MG63 (cell line): ENCODE data around the gene TOM1. TPM values are rescaled to one million over a fixed set of nuclear protein-coding genes. Genes with fewer than 3 reads are reported as not detected.

Source experiments
- DNase-seq: peaks from one replicate; pipeline ENCODE4 v3.0.0-alpha.2; 2020
- H3K27me3 ChIP-seq: fragments of 250-450 bp; sonication (Bioruptor Pico); 2 replicates; pipeline ENCODE4 v1.5.1; 2020; ENCODE audit warnings: mild to moderate bottlenecking, moderate library complexity
- H3K36me3 ChIP-seq: fragments of 250-450 bp; sonication (Bioruptor Pico); 2 replicates; pipeline ENCODE4 v1.5.1; 2020; ENCODE audit warnings: mild to moderate bottlenecking, moderate library complexity
- H3K4me3 ChIP-seq: fragments of 250-450 bp; sonication (Bioruptor Pico); 2 replicates; pipeline ENCODE4 v1.5.1; 2020; ENCODE audit warnings: mild to moderate bottlenecking, moderate library complexity
- H3K9me3 ChIP-seq: fragments of 250-450 bp; sonication (Bioruptor Pico); 2 replicates; pipeline ENCODE4 v1.5.1; 2020; ENCODE audit warnings: mild to moderate bottlenecking, moderate library complexity
- total RNA-seq: library from RNA; depleted of rRNA; stranded (reverse); fragments of >200 nt; shearing (Covaris generic); gene quantifications from 2 replicates; pipeline ENCODE4 v1.2.3, GENCODE V29; 2014; ENCODE audit warnings: low replicate concordance

Gene TOM1
- total RNA-seq, 1 experiment from 2014 or later = 18.1 TPM

DNA sequence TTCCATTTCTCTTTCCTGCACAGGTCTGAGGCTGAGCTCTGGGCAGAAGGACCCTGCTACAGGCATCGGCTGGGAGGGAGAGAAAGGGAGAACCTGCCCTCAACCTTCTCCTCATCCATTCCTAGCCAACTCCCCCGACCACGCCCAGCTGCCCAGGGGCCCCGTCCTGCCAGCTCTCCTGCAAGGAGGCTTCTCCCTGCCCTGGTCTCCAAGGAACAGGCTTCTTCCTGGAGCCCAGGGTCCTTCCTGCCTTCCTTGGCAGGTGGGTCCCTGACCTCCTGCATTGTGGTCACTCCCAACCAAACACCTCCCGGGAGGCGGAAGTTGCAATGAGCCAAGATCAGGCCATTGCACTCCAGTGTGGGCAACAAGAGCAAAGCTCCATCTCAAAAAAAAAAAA, 68.7 kb downstream of the TOM1 start:
- no peak overlapping the region for H3K4me3 ChIP-seq
- no peaks in the 10 kb centered on the region for H3K36me3 ChIP-seq
- no peaks in the 10 kb centered on the region for H3K9me3 ChIP-seq
- DNase-seq = no peak
- H3K27me3 ChIP-seq = no peaks in the 10 kb centered on the region

GRCh38 chr22:35369996-35370395, 70.3 kb downstream of the TOM1 start:
- Histone ChIP-seq H3K36me3 (no peaks in the 10 kb centered on the region), H3K4me3 (no peak overlapping the region), H3K9me3 (no peaks in the 10 kb centered on the region), H3K27me3 (no peaks in the 10 kb centered on the region)
- no peak for DNase-seq

DNA sequence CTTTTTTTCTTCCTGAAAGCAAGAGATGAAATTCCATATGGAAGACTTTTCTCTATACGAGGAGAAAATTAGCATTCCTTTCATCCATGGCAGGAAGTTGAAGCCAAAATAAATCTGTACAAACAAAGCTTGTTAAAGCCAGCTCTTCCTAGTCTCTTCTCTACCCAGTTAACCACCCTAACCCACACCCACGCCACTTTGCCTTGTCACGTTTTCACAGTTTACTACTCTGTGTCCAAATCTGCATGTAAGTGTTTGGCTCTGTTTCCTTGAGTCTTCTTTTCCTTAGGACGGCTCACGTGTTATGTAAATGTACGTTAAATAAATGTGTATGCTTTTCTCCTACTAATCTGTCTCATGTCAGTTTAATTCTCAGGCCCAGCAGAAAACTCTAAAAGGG, 74.1 kb downstream of the TOM1 start:
- H3K36me3 ChIP-seq = no peaks in the 10 kb centered on the region
- H3K4me3 ChIP-seq = no peak overlapping the region
- no peaks in the 10 kb centered on the region for H3K9me3 ChIP-seq
- no peak for DNase-seq
- no peaks in the 10 kb centered on the region for H3K27me3 ChIP-seq

DNA sequence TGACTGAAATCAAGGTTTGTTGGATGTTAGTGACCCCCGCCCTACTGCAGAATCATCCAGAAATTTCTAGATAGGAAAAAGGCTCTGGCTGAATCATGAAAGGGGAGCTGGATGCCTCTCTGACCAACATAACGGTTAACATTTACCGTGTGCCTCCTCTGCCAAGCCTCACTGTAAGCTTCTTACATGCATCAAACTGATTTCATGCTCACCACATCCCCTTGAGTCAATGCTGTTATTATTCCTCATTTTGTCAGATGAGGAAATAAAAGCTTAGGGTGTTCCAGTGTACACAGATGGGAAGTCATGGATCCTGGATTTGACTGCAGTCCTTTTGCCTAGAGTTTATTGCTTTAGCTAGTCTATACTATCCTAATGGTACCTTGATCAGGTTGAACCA, 75.3 kb downstream of the TOM1 start:
- H3K36me3 ChIP-seq = no peaks in the 10 kb centered on the region
- H3K4me3 ChIP-seq = no peak overlapping the region
- H3K27me3 ChIP-seq = no peaks in the 10 kb centered on the region
- peak; percentile 49 for DNase-seq
- no peaks in the 10 kb centered on the region for H3K9me3 ChIP-seq

DNA sequence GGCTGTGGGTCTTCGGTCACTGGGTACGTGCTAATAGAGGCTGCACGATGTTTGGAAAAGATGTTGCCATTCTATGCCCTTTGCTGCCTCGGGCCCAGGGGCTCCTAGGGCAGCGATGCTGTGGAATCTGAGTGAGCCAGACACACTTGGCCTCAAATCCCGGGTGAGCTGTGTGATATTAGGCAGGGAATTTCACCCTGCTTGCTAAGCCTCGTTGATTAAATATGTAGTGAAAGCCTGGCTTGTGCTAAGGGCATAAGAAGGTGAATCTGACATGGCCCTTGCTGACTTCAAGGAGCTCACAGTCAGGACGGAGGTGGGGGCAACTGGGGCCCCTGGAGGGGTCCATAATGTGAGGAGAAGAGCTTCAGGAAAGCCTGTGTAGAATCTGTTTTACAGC, 75.8 kb downstream of the TOM1 start:
- H3K36me3 ChIP-seq = no peaks in the 10 kb centered on the region
- H3K4me3 ChIP-seq = no peak overlapping the region
- H3K9me3 ChIP-seq = no peaks in the 10 kb centered on the region
- DNase-seq = no peak
- no peaks in the 10 kb centered on the region for H3K27me3 ChIP-seq

GRCh38 chr22:35376728-35377472, 77.2 kb downstream of the TOM1 start:
- Histone ChIP-seq H3K36me3 (no peaks in the 10 kb centered on the region), H3K27me3 (no peaks in the 10 kb centered on the region), H3K4me3 (no peak overlapping the region), H3K9me3 (no peaks in the 10 kb centered on the region)
- DNase-seq = peak; percentile 97

GRCh38 chr22:35377735-35378134, 78.0 kb downstream of the TOM1 start:
- H3K9me3 ChIP-seq = no peaks in the 10 kb centered on the region
- no peak for DNase-seq
- no peak overlapping the region for H3K4me3 ChIP-seq
- no peaks in the 10 kb centered on the region for H3K27me3 ChIP-seq
- H3K36me3 ChIP-seq = no peaks in the 10 kb centered on the region

DNA sequence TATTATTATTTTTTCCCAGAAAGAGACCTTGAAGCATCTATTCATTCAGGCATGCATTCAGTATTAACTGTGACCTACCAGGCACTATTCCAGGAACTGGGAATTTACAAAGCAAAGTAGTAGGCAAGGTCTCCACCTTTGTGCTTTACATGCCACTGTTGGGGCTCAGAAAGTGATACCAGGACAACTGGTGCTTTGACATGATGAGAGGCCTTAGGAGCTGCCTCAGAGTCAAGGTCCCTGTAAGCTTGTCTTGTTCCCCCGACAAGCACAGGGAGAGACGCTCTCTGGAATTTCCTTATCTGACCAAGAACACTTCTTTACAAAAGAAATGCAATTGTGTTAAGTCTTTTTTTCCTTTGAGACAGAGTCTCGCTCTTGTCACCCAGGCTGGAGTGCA, 78.9 kb downstream of the TOM1 start:
- Histone ChIP-seq H3K4me3 (no peak overlapping the region), H3K9me3 (no peaks in the 10 kb centered on the region), H3K36me3 (peaks cover 7% of the 10 kb centered on the region), H3K27me3 (no peaks in the 10 kb centered on the region)
- DNase-seq = no peak

GRCh38 chr22:35379146-35379993, 79.7 kb downstream of the TOM1 start:
- Histone ChIP-seq H3K4me3 (no peak overlapping the region), H3K9me3 (no peaks in the 10 kb centered on the region), H3K36me3 (peaks cover 8% of the 10 kb centered on the region), H3K27me3 (no peaks in the 10 kb centered on the region)
- no peak for DNase-seq

GRCh38 chr22:35380013-35380412, 80.3 kb downstream of the TOM1 start:
- DNase-seq = no peak
- H3K36me3 ChIP-seq = peaks cover 8% of the 10 kb centered on the region
- H3K4me3 ChIP-seq = no peak overlapping the region
- H3K9me3 ChIP-seq = no peaks in the 10 kb centered on the region
- H3K27me3 ChIP-seq = no peaks in the 10 kb centered on the region

- H3K4me3 ChIP-seq = peak within 1 kb of the TSS; percentile 71
- peaks cover 8% of the 10 kb centered on the region for H3K36me3 ChIP-seq
- peak; percentile 91 for DNase-seq
- no peaks in the 10 kb centered on the region for H3K27me3 ChIP-seq
- no peaks in the 10 kb centered on the region for H3K9me3 ChIP-seq
Measured at GRCh38 chr22:35380537-35381423, 81.1 kb downstream of the TOM1 start, which contains the start of gene HMOX1. HMOX1 (plus strand) TSS chr22:35381096; CDS start chr22:35381174, 78 bp downstream.

- no peaks in the 10 kb centered on the region for H3K27me3 ChIP-seq
- peaks cover 11% of the 10 kb centered on the region for H3K36me3 ChIP-seq
- no peaks in the 10 kb centered on the region for H3K9me3 ChIP-seq
- peak overlapping the region; percentile 71 for H3K4me3 ChIP-seq
- DNase-seq = no peak
Measured at GRCh38 chr22:35381424-35382009, 81.8 kb downstream of the TOM1 start.

DNA sequence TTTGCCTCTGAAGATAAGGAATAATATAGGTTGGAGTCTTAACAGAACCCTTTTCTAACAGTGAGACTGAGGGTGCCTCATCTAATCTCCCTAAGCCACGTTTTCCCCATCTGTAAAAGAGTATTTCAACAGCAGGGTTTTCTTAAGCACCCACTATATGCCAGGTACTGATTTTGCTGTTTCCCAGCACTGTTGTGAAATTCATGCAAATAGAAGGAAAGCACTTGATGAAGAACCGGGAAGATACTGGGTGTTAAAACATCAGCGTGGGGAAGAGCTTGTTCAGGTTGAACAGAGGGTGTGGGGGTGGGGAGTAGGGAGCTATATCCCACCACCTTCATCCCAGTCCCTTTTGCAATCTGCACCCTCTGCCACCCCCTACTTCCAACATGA, 84.0 kb downstream of the TOM1 start:
- no peaks in the 10 kb centered on the region for H3K9me3 ChIP-seq
- no peak overlapping the region for H3K4me3 ChIP-seq
- no peaks in the 10 kb centered on the region for H3K27me3 ChIP-seq
- no peak for DNase-seq
- H3K36me3 ChIP-seq = peaks cover 14% of the 10 kb centered on the region

- H3K4me3 ChIP-seq = no peak overlapping the region
Measured at GRCh38 chr22:35384527-35384926, 84.8 kb downstream of the TOM1 start.

GRCh38 chr22:35384975-35385588, 85.4 kb downstream of the TOM1 start:
- Histone ChIP-seq H3K4me3 (no peak overlapping the region), H3K9me3 (no peaks in the 10 kb centered on the region), H3K27me3 (no peaks in the 10 kb centered on the region), H3K36me3 (peaks cover 14% of the 10 kb centered on the region)
- DNase-seq = no peak

More at GRCh38 chr22:35384527-35384926, 84.8 kb downstream of the TOM1 start:
- no peaks in the 10 kb centered on the region for H3K27me3 ChIP-seq
- H3K9me3 ChIP-seq = no peaks in the 10 kb centered on the region
- H3K36me3 ChIP-seq = peaks cover 14% of the 10 kb centered on the region
- DNase-seq = no peak

- DNase-seq = no peak
- H3K9me3 ChIP-seq = no peaks in the 10 kb centered on the region
- no peaks in the 10 kb centered on the region for H3K27me3 ChIP-seq
- H3K4me3 ChIP-seq = no peak overlapping the region
- H3K36me3 ChIP-seq = peaks cover 16% of the 10 kb centered on the region
Measured at GRCh38 chr22:35386670-35387288, 87.1 kb downstream of the TOM1 start.
